WTC11 (cell line): ENCODE data around the gene RABGGTA. TPM values are rescaled to one million over a fixed set of nuclear protein-coding genes. Genes with fewer than 3 reads are reported as not detected.

Source experiments
- ATAC-seq: fragments of 200-7000 bp; cut with Tn5 transposase; 2 replicates; pipeline ENCODE4 v1.10.0; 2021; ENCODE audit warnings: mild to moderate bottlenecking, moderate library complexity
- CTCF ChIA-PET: fragments of 300-600 bp; sonication (Branson Sonifier 250); formaldehyde crosslinking; loops from one replicate; lab custom pipeline; 2021; ENCODE audit warnings: antibody characterized with exemption; lab: Charles Lee
- POLR2A ChIA-PET: fragments of 350-600 bp; sonication (Branson Sonifier 250); formaldehyde crosslinking; loops from one replicate; lab custom pipeline; 2021; ENCODE audit warnings: antibody characterized with exemption; lab: Charles Lee
- DNase-seq: peaks from one replicate; pipeline ENCODE4 v3.0.0; 2021; ENCODE audit warnings: low spot score
- H3K27ac Mint-ChIP-seq: 2 replicates; pipeline ENCODE4 v1.8.0; 2021; ENCODE audit warnings: mixed read lengths
- H3K27me3 Mint-ChIP-seq: 2 replicates; pipeline ENCODE4 v1.8.0; 2021; ENCODE audit warnings: low read depth, mild to moderate bottlenecking, moderate library complexity, mixed read lengths
- H3K36me3 Mint-ChIP-seq: 2 replicates; pipeline ENCODE4 v1.8.0; 2021; ENCODE audit warnings: mixed read lengths
- H3K4me1 Mint-ChIP-seq: 2 replicates; pipeline ENCODE4 v1.8.0; 2022; ENCODE audit warnings: mixed read lengths
- H3K4me3 Mint-ChIP-seq: 2 replicates; pipeline ENCODE4 v1.8.0; 2021; ENCODE audit warnings: mild to moderate bottlenecking, moderate library complexity, mixed read lengths
- H3K9me3 Mint-ChIP-seq: 2 replicates; pipeline ENCODE4 v1.8.0; 2021; ENCODE audit warnings: mixed read lengths
- CREB1 ChIP-seq: sonication (generic); formaldehyde crosslinking; IDR thresholded peaks from 2 replicates; pipeline ENCODE4 v1.8.0; 2023; ENCODE audit warnings: mild to moderate bottlenecking, missing genetic modification reagents
- CREM ChIP-seq: sonication (generic); formaldehyde crosslinking; IDR thresholded peaks from 2 replicates; pipeline ENCODE4 v1.8.1; 2022; ENCODE audit warnings: mild to moderate bottlenecking, missing genetic modification reagents, moderate library complexity
- GABPB1 ChIP-seq: sonication (generic); formaldehyde crosslinking; IDR thresholded peaks from 2 replicates; pipeline ENCODE4 v1.8.1; 2023; ENCODE audit warnings: mild to moderate bottlenecking, missing genetic modification reagents
- HMGA2 ChIP-seq: fragments of 250-450 bp; sonication (Bioruptor Pico); IDR thresholded peaks from 2 replicates; pipeline ENCODE4 v1.4.0; 2021; ENCODE audit warnings: mild to moderate bottlenecking, moderate library complexity
- NFE2L1 ChIP-seq: sonication (generic); formaldehyde crosslinking; IDR thresholded peaks from 2 replicates; pipeline ENCODE4 v1.8.1; 2023; ENCODE audit warnings: missing genetic modification reagents
- SMAD4 ChIP-seq: sonication (generic); formaldehyde crosslinking; IDR thresholded peaks from 2 replicates; pipeline ENCODE4 v1.8.0; 2022; ENCODE audit warnings: mild to moderate bottlenecking, missing genetic modification reagents
- ZNF138 ChIP-seq: sonication (generic); formaldehyde crosslinking; conservative IDR thresholded peaks from 2 replicates; pipeline ENCODE4 v1.8.1; 2022; ENCODE audit warnings: mild to moderate bottlenecking, moderate library complexity, missing genetic modification reagents
- ZNF317 ChIP-seq: sonication (generic); formaldehyde crosslinking; IDR thresholded peaks from 2 replicates; pipeline ENCODE4 v1.8.1; 2023; ENCODE audit warnings: low read depth, mild to moderate bottlenecking, moderate library complexity, missing genetic modification reagents, borderline replicate concordance
- ZNF396 ChIP-seq: fragments of 250-450 bp; sonication (Bioruptor Pico); IDR thresholded peaks from 2 replicates; pipeline ENCODE4 v1.8.0; 2021; ENCODE audit warnings: mild to moderate bottlenecking, moderate library complexity, borderline replicate concordance
- total RNA-seq: library from RNA; stranded (reverse); gene quantifications from 3 replicates; pipeline ENCODE4 v1.2.3, GENCODE V29; 2021
- TF ChIP-seq, protein P1 (sequence below): sonication (generic); formaldehyde crosslinking; IDR thresholded peaks from 2 replicates; pipeline ENCODE4 v1.8.1; 2022; ENCODE audit warnings: missing genetic modification reagents, borderline replicate concordance
- TF ChIP-seq, protein P2 (sequence below): fragments of 250-450 bp; sonication (Bioruptor Pico); IDR thresholded peaks from 2 replicates; pipeline ENCODE4 v1.9.0; 2021; ENCODE audit warnings: mild to moderate bottlenecking
- TF ChIP-seq, protein P3 (sequence below): fragments of 250-450 bp; sonication (Bioruptor Pico); IDR thresholded peaks from 2 replicates; pipeline ENCODE4 v1.9.0; 2021; ENCODE audit warnings: mild to moderate bottlenecking, borderline replicate concordance
- TF ChIP-seq, protein P4 (sequence below): sonication (generic); formaldehyde crosslinking; IDR thresholded peaks from 2 replicates; pipeline ENCODE4 v1.8.0; 2022; ENCODE audit warnings: mild to moderate bottlenecking, missing genetic modification reagents
- TF ChIP-seq, protein P5 (sequence below): sonication (generic); formaldehyde crosslinking; conservative IDR thresholded peaks from 2 replicates; pipeline ENCODE4 v1.8.1; 2023; ENCODE audit warnings: mild to moderate bottlenecking, low read depth, missing genetic modification reagents, moderate library complexity

The RABGGTA gene
- total RNA-seq, 1 experiment from 2014 or later: 27.1 TPM

DNA sequence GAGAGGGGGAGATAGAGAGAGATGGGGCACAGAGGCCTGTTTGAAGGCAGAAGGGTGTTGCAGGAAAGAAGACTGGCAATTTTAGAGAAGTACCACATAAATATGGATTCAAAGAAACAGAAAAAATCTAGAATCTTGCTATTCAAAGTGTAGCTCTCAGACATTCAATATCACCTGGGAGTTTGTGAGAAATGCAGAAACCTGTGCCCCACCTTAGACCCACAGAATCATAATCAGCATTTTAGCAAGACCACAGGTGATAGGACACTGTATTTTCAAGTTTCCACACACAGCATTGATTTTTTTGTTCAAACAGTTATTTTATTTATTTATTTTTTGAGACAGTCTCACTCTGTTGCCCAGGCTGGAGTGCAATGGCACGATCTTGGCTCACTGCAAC lies 42.5 kb downstream of the RABGGTA start:
- H3K27me3 Mint-ChIP-seq: no peaks in the 10 kb centered on the region
- ChIA-PET CTCF (interaction anchor here (0.7 to 0.8 kb wide), 3 partner anchors 13 to 884 kb away, joined by 3 read pairs; partner anchors contain the start of gene MDP1), POLR2A (interaction anchor here (0.7 to 1.0 kb wide), 3 partner anchors 15 to 93 kb away, joined by 3 to 7 read pairs (median 7); partner anchors contain the start of genes CHMP4A, PSME1 and TSSK4)
- H3K27ac Mint-ChIP-seq: no peak overlapping the region
- H3K4me1 Mint-ChIP-seq: peaks cover 15% of the 10 kb centered on the region
- no peaks in the 10 kb centered on the region for H3K9me3 Mint-ChIP-seq
- ATAC-seq: no peak
- no peak overlapping the region for H3K4me3 Mint-ChIP-seq
- TF ChIP-seq ZNF396: no peak
- TF ChIP-seq, protein P1, sequence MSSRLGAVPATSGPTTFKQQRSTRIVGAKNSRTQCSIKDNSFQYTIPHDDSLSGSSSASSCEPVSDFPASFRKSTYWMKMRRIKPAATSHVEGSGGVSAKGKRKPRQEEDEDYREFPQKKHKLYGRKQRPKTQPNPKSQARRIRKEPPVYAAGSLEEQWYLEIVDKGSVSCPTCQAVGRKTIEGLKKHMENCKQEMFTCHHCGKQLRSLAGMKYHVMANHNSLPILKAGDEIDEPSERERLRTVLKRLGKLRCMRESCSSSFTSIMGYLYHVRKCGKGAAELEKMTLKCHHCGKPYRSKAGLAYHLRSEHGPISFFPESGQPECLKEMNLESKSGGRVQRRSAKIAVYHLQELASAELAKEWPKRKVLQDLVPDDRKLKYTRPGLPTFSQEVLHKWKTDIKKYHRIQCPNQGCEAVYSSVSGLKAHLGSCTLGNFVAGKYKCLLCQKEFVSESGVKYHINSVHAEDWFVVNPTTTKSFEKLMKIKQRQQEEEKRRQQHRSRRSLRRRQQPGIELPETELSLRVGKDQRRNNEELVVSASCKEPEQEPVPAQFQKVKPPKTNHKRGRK (CRISPR knock-in tag): no peak
- TF ChIP-seq, protein P2, sequence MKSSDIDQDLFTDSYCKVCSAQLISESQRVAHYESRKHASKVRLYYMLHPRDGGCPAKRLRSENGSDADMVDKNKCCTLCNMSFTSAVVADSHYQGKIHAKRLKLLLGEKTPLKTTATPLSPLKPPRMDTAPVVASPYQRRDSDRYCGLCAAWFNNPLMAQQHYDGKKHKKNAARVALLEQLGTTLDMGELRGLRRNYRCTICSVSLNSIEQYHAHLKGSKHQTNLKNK (CRISPR knock-in tag): no peak
- no peak for TF ChIP-seq ZNF138 (CRISPR knock-in tag)
- TF ChIP-seq CREM: no peak
- TF ChIP-seq GABPB1 (CRISPR knock-in tag): no peak
- TF ChIP-seq HMGA2 (CRISPR knock-in tag): no peak
- TF ChIP-seq, protein P3, sequence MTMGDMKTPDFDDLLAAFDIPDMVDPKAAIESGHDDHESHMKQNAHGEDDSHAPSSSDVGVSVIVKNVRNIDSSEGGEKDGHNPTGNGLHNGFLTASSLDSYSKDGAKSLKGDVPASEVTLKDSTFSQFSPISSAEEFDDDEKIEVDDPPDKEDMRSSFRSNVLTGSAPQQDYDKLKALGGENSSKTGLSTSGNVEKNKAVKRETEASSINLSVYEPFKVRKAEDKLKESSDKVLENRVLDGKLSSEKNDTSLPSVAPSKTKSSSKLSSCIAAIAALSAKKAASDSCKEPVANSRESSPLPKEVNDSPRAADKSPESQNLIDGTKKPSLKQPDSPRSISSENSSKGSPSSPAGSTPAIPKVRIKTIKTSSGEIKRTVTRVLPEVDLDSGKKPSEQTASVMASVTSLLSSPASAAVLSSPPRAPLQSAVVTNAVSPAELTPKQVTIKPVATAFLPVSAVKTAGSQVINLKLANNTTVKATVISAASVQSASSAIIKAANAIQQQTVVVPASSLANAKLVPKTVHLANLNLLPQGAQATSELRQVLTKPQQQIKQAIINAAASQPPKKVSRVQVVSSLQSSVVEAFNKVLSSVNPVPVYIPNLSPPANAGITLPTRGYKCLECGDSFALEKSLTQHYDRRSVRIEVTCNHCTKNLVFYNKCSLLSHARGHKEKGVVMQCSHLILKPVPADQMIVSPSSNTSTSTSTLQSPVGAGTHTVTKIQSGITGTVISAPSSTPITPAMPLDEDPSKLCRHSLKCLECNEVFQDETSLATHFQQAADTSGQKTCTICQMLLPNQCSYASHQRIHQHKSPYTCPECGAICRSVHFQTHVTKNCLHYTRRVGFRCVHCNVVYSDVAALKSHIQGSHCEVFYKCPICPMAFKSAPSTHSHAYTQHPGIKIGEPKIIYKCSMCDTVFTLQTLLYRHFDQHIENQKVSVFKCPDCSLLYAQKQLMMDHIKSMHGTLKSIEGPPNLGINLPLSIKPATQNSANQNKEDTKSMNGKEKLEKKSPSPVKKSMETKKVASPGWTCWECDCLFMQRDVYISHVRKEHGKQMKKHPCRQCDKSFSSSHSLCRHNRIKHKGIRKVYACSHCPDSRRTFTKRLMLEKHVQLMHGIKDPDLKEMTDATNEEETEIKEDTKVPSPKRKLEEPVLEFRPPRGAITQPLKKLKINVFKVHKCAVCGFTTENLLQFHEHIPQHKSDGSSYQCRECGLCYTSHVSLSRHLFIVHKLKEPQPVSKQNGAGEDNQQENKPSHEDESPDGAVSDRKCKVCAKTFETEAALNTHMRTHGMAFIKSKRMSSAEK: no peak
- no peak for TF ChIP-seq SMAD4 (CRISPR knock-in tag)
- TF ChIP-seq ZNF317 (CRISPR knock-in tag): no peak
- TF ChIP-seq, protein P4, sequence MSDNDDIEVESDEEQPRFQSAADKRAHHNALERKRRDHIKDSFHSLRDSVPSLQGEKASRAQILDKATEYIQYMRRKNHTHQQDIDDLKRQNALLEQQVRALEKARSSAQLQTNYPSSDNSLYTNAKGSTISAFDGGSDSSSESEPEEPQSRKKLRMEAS: no peak
- DNase-seq: no peak
- no peaks in the 10 kb centered on the region; the same call in 1 of the 2 replicates for H3K36me3 Mint-ChIP-seq

DNA sequence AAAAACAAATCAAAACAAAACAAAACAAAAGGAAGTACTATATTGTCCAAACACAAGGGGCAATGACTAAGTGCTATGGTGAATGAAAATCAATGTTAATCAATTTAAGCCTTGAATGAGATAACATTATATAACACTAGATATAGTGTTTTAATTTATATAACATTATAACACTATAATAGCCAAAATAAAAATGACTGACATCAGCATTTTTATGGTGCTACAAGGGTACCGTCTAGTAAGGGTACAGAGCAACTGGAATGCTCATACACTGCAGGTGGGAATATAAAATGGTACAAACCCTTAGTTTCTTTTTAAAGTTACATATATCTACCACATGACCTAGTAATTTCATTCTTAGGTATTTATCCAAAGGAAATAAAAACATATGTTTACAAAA lies 44.9 kb downstream of the RABGGTA start:
- Mint-ChIP-seq H3K27me3 (no peaks in the 10 kb centered on the region), H3K9me3 (no peaks in the 10 kb centered on the region), H3K27ac (no peak overlapping the region), H3K4me3 (no peak overlapping the region), H3K4me1 (0 out of 2 replicates have a peak, but pooled peaks cover 4% of the 10 kb centered on the region), H3K36me3 (no peaks in the 10 kb centered on the region; the same call in 1 of the 2 replicates)
- DNase-seq: no peak
- ChIA-PET POLR2A (no interaction called here), CTCF (no interaction called here)
- TF ChIP-seq GABPB1 (CRISPR knock-in tag): no peak
- TF ChIP-seq NFE2L1 (CRISPR knock-in tag): no peak
- TF ChIP-seq CREB1 (CRISPR knock-in tag): no peak
- TF ChIP-seq, protein P5, sequence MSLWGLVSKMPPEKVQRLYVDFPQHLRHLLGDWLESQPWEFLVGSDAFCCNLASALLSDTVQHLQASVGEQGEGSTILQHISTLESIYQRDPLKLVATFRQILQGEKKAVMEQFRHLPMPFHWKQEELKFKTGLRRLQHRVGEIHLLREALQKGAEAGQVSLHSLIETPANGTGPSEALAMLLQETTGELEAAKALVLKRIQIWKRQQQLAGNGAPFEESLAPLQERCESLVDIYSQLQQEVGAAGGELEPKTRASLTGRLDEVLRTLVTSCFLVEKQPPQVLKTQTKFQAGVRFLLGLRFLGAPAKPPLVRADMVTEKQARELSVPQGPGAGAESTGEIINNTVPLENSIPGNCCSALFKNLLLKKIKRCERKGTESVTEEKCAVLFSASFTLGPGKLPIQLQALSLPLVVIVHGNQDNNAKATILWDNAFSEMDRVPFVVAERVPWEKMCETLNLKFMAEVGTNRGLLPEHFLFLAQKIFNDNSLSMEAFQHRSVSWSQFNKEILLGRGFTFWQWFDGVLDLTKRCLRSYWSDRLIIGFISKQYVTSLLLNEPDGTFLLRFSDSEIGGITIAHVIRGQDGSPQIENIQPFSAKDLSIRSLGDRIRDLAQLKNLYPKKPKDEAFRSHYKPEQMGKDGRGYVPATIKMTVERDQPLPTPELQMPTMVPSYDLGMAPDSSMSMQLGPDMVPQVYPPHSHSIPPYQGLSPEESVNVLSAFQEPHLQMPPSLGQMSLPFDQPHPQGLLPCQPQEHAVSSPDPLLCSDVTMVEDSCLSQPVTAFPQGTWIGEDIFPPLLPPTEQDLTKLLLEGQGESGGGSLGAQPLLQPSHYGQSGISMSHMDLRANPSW (CRISPR knock-in tag): no peak
- no peak for ATAC-seq
